Fibroblast of lung (primary cell): ENCODE results near the gene DYRK1A.

ENCODE experiments used
- EZH2 ChIP-seq: IDR thresholded peaks from 2 replicates; pipeline ENCODE4 v1.5.1; 2012; ENCODE audit warnings: low read length, control low read depth, mild to moderate bottlenecking; ENCODE audit errors: missing control alignments
- TF ChIP-seq, protein P1 (sequence below), 2 donors: IDR thresholded peaks in 1 of 2; conservative IDR thresholded peaks in 1 of 2; 1 replicate in 1 of 2; 2 replicates in 1 of 2; pipeline ENCODE4 v1.5.1; 2011 to 2012; ENCODE audit warnings: low read length in 2 of 2, control low read depth in 1 of 2, inconsistent platforms in 1 of 2, low read depth in 1 of 2, mild to moderate bottlenecking in 1 of 2

DNA sequence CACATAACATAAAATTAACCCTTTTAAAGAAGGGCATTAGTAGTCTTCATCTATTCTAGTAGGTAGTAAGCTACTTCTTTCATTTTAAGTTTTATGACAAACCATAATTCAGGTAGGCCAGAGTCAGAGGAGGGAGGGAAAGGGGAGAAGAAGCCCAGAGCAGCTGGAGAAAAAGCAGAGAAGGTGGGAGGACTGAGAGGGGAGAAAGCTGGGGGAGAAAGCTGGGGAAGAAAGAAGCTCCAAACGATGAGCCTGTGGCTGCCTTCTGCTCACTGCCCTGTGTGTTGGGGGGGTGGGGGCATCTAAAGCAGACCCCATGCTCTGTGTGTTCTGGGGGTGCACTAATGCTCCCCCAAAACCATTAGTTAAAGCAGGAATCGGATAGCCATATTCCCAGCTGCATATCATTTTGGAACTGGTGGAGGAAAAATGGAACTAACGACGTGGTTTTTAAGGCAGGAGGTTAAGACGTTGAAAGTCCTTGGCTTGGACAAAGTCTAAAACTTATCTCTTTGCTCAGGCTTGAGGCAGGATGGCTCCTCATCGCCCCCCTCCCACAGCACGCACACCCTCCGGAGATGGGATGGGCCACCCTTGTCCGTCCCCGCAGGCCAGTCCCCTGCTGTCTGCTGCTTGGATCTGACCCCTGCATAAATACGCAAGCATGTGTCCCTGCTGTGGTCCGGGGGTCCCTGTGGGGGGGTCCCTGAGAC is 184.2 kb downstream of the DYRK1A start:
- TF ChIP-seq, protein P1, sequence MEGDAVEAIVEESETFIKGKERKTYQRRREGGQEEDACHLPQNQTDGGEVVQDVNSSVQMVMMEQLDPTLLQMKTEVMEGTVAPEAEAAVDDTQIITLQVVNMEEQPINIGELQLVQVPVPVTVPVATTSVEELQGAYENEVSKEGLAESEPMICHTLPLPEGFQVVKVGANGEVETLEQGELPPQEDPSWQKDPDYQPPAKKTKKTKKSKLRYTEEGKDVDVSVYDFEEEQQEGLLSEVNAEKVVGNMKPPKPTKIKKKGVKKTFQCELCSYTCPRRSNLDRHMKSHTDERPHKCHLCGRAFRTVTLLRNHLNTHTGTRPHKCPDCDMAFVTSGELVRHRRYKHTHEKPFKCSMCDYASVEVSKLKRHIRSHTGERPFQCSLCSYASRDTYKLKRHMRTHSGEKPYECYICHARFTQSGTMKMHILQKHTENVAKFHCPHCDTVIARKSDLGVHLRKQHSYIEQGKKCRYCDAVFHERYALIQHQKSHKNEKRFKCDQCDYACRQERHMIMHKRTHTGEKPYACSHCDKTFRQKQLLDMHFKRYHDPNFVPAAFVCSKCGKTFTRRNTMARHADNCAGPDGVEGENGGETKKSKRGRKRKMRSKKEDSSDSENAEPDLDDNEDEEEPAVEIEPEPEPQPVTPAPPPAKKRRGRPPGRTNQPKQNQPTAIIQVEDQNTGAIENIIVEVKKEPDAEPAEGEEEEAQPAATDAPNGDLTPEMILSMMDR (conservative IDR thresholded peaks at IDR 0.05 in 1 of 2, IDR thresholded peaks at IDR 0.05 in 1 of 2; ENCODE audit: low read depth in 1 of 2, low read length in 2 of 2), result no peak
- no peak for TF ChIP-seq EZH2
